Uterus (tissue), 4 donors: ENCODE results near the gene PPM1K. TPM values are rescaled to one million over a fixed set of nuclear protein-coding genes. Genes with fewer than 3 reads are reported as not detected.

ENCODE experiments used
- DNase-seq, 2 donors: peaks; one replicate each; pipeline ENCODE4 v3.0.0-alpha.2; 2019 to 2020
- H3K27ac ChIP-seq, 2 donors: fragments of 200-600 bp; sonication (generic); 1 replicate in 1 of 2; 2 replicates in 1 of 2; pipeline ENCODE4 v1.5.1; 2016 to 2018
- H3K27me3 ChIP-seq, 2 donors: fragments of 200-600 bp; sonication (generic); one replicate each; pipeline ENCODE4 v1.5.1; 2018 to 2019; ENCODE audit warnings: control low read depth in 1 of 2
- H3K36me3 ChIP-seq, 2 donors: fragments of 200-600 bp; sonication (generic); one replicate each; pipeline ENCODE4 v1.5.1; 2019; ENCODE audit warnings: control low read depth in 1 of 2
- H3K4me1 ChIP-seq, 2 donors: fragments of 200-600 bp; sonication (generic); one replicate each; pipeline ENCODE4 v1.5.1; 2018 to 2019; ENCODE audit warnings: control low read depth in 1 of 2
- H3K4me3 ChIP-seq, 2 donors: fragments of 200-600 bp; sonication (generic); 1 replicate in 1 of 2; 2 replicates in 1 of 2; pipeline ENCODE4 v1.5.1; 2018 to 2019; ENCODE audit warnings: mild to moderate bottlenecking in 1 of 2
- H3K9me3 ChIP-seq, 2 donors: fragments of 200-600 bp; sonication (generic); one replicate each; pipeline ENCODE4 v1.5.1; 2019; ENCODE audit warnings: control low read depth in 1 of 2
- POLR2A ChIP-seq, 2 donors: fragments of 450-650 bp; IDR thresholded peaks; one replicate each; pipeline ENCODE4 v1.6.1; 2016; ENCODE audit warnings: antibody characterized with exemption in 2 of 2, mild to moderate bottlenecking in 1 of 2, moderate library complexity in 1 of 2
- intact Hi-C: fragments of 100-400 bp; cut with DNase I; formaldehyde crosslinking; loops from one replicate; pipeline ENCODE4 v1.15.1; 2023; ENCODE audit warnings: low total_unique reads
- total RNA-seq, 4 donors: library from RNA; depleted of rRNA in 3 of 4; stranded (reverse); fragments of >200 nt in 3 of 4; gene quantifications; one replicate each; pipeline versions ENCODE4 v1.1.0 to v1.2.4, GENCODE V29; 2014 to 2023
- TF ChIP-seq, protein P1 (sequence below), 4 experiments: fragments of 200-600 bp in 2 of 4; fragments of 450-650 bp in 2 of 4; sonication (generic) in 2 of 4; IDR thresholded peaks; one replicate each; pipeline ENCODE4 v1.5.1; 2016 to 2019; ENCODE audit warnings: antibody characterized with exemption in 4 of 4, mild to moderate bottlenecking in 2 of 4, moderate library complexity in 1 of 4
- donor health status: DM: yes; HTN: yes; CAD: no.

PPM1K gene
- total RNA-seq, 4 donors from 2014 or later, result 64.7 to 159 (median 83.0) TPM

GRCh38 chr4:88219099-88219498 lies 65.3 kb downstream of the PPM1K start:
- H3K27me3 ChIP-seq, result no peaks in the 10 kb centered on the region
- DNase-seq, result no peak
- no peak overlapping the region for H3K4me3 ChIP-seq
- peak overlapping the region in 1 of 2 donors; percentile 63 for H3K27ac ChIP-seq
- no peaks in the 10 kb centered on the region for H3K36me3 ChIP-seq
- intact Hi-C loops, result loop anchor here (10.0 kb wide), 1 partner anchor 184 kb away; no protein-coding TSS in a partner anchor
- no peaks in the 10 kb centered on the region for H3K4me1 ChIP-seq
- no peak for TF ChIP-seq POLR2A (IDR thresholded peaks at IDR 0.05)
- TF ChIP-seq, protein P1, sequence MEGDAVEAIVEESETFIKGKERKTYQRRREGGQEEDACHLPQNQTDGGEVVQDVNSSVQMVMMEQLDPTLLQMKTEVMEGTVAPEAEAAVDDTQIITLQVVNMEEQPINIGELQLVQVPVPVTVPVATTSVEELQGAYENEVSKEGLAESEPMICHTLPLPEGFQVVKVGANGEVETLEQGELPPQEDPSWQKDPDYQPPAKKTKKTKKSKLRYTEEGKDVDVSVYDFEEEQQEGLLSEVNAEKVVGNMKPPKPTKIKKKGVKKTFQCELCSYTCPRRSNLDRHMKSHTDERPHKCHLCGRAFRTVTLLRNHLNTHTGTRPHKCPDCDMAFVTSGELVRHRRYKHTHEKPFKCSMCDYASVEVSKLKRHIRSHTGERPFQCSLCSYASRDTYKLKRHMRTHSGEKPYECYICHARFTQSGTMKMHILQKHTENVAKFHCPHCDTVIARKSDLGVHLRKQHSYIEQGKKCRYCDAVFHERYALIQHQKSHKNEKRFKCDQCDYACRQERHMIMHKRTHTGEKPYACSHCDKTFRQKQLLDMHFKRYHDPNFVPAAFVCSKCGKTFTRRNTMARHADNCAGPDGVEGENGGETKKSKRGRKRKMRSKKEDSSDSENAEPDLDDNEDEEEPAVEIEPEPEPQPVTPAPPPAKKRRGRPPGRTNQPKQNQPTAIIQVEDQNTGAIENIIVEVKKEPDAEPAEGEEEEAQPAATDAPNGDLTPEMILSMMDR (IDR thresholded peaks at IDR 0.05), result peak; percentile 52 to 86 (median 82)
- H3K9me3 ChIP-seq, result no peaks in the 10 kb centered on the region

- Histone ChIP-seq H3K4me1 (no peaks in the 10 kb centered on the region), H3K36me3 (no peaks in the 10 kb centered on the region), H3K27ac (no peak overlapping the region), H3K27me3 (no peaks in the 10 kb centered on the region), H3K9me3 (no peaks in the 10 kb centered on the region), H3K4me3 (no peak overlapping the region)
- TF ChIP-seq, protein P1 (IDR thresholded peaks at IDR 0.05), result no peak
- no peak for TF ChIP-seq POLR2A (IDR thresholded peaks at IDR 0.05)
- DNase-seq, result no peak
- intact Hi-C loops, result loop anchor here (10.0 kb wide), 1 partner anchor 182 kb away; no protein-coding TSS in a partner anchor
Measured at GRCh38 chr4:88217169-88217568, 67.2 kb downstream of the PPM1K start.

- intact Hi-C loops, result loop anchor here (10.0 kb wide), 1 partner anchor 182 kb away; no protein-coding TSS in a partner anchor
- no peak overlapping the region for H3K4me3 ChIP-seq
- H3K9me3 ChIP-seq, result no peaks in the 10 kb centered on the region
- DNase-seq, result no peak
- no peaks in the 10 kb centered on the region for H3K27me3 ChIP-seq
- H3K36me3 ChIP-seq, result no peaks in the 10 kb centered on the region
- H3K27ac ChIP-seq, result no peak overlapping the region
- H3K4me1 ChIP-seq, result no peaks in the 10 kb centered on the region
- TF ChIP-seq POLR2A (IDR thresholded peaks at IDR 0.05), result no peak
- TF ChIP-seq, protein P1 (IDR thresholded peaks at IDR 0.05), result no peak
Measured at GRCh38 chr4:88216395-88216794, 68.0 kb downstream of the PPM1K start.

- intact Hi-C loops, result loop anchor here (10.0 kb wide), 1 partner anchor 181 kb away; no protein-coding TSS in a partner anchor
Measured at GRCh38 chr4:88215351-88215750, 69.0 kb downstream of the PPM1K start.

DNA sequence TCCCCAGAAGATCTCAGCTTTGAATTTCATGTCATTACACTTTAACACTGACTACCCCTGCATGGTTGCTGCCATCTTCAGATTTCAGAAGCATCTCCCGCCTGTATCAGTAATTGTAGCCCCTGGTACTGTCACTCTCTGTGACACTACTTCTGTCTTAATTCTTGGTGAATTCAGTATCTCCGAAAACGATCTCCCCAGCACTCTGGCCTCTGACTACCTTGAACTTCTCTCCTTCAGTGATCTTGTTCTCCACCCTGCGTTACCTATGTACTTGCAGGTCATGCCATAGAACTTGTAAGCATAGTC lies 72.2 kb downstream of the PPM1K start:
- H3K36me3 ChIP-seq, result no peaks in the 10 kb centered on the region
- H3K4me1 ChIP-seq, result no peaks in the 10 kb centered on the region
- H3K9me3 ChIP-seq, result no peaks in the 10 kb centered on the region
- intact Hi-C loops, result loop anchor here (5.0 to 10.0 kb wide), 2 partner anchors 177 to 360 kb away; no protein-coding TSS in a partner anchor
- no peak overlapping the region for H3K27ac ChIP-seq
- H3K27me3 ChIP-seq, result no peaks in the 10 kb centered on the region
- no peak overlapping the region for H3K4me3 ChIP-seq
- no peak for DNase-seq
- TF ChIP-seq, protein P1 (IDR thresholded peaks at IDR 0.05), result no peak
- TF ChIP-seq POLR2A (IDR thresholded peaks at IDR 0.05), result no peak

More at GRCh38 chr4:88215351-88215750, 69.0 kb downstream of the PPM1K start:
- no peak overlapping the region for H3K27ac ChIP-seq
- no peak overlapping the region for H3K4me3 ChIP-seq
- no peak for DNase-seq
- no peak for TF ChIP-seq POLR2A (IDR thresholded peaks at IDR 0.05)
- TF ChIP-seq, protein P1 (IDR thresholded peaks at IDR 0.05), result no peak
- no peaks in the 10 kb centered on the region for H3K4me1 ChIP-seq
- no peaks in the 10 kb centered on the region for H3K9me3 ChIP-seq
- no peaks in the 10 kb centered on the region for H3K27me3 ChIP-seq
- no peaks in the 10 kb centered on the region for H3K36me3 ChIP-seq
